GM19455 (cell line): Measurements from ENCODE around the gene PRR22.

Experiments used
- ATAC-seq: cut with Tn5 transposase; IDR thresholded peaks from one replicate; pipeline ENCODE4 v1.9.1; 2021; ENCODE audit not compliant: unreplicated experiment

PRR22 gene

GRCh38 chr19:5784581-5785147 is at the start of gene PRR22:
TSS of gene PRR22 (minus strand) at chr19:5784746. CDS start at chr19:5784660, 86 bp downstream.
- ATAC-seq = no peak

DNA sequence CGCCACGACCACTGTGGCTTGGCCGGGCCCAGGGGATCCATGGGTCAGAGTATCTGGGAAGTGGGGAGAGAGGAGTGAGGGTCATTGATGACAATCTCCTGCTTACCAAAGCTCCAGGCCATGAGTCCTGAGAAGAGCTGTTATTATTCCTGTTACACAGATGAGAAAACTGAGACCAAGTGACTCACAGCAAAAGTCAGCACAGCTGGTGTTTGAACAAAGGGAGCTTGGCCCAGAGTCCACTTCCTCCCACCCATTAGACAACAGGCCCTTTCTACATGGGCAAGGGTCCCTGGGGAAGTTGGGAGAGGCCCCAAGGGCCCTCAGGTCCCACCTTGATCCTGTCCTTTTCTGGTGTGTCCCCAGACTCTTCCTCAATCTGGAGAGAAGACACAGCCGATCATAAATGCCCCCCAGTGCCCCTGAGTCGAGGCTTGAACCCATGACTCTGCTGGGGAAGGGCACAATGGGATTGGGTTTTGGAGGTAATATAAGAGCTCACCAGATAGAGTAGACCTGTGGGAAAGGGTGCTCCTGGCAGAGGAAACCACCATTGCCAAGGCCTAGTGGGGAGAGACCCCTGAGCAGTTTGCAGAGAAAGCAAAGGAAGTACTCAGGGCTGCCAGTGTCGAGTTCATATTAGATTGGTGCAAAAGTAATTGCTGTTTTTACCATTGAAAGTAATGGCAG is 48.1 kb upstream of the PRR22 start:
- ATAC-seq = no peak

- ATAC-seq = no peak
Observed at GRCh38 chr19:5832061-5832460, 47.5 kb upstream of the PRR22 start.

DNA sequence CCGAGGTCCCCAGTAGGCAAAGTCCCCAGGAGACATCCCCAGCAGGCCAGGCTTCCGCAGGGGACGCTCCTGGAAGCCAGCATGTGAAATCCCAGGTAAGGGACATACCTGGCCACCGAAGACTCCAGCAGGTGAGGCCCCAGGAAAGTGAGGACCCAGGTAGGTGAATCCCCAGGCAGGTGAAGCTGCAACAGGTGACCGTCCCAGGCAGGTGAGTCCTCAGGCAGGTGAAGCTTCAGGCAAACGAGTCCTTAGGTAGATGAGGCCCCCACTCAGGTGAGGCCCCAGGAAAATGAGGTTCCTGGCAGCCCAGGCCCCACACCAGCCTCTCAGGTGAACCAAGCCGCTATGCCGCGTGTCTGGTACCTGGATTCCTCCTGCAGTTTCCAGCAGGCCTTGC is 46.6 kb upstream of the PRR22 start:
- no peak for ATAC-seq

- ATAC-seq = no peak
Observed at GRCh38 chr19:5829567-5830310, 45.2 kb upstream of the PRR22 start.

- ATAC-seq = no peak
Observed at GRCh38 chr19:5828661-5829566, 44.4 kb upstream of the PRR22 start.

GRCh38 chr19:5827891-5828660 is 43.5 kb upstream of the PRR22 start:
- peak; percentile 66 for ATAC-seq

GRCh38 chr19:5827342-5827890 is 42.9 kb upstream of the PRR22 start:
- ATAC-seq = no peak

DNA sequence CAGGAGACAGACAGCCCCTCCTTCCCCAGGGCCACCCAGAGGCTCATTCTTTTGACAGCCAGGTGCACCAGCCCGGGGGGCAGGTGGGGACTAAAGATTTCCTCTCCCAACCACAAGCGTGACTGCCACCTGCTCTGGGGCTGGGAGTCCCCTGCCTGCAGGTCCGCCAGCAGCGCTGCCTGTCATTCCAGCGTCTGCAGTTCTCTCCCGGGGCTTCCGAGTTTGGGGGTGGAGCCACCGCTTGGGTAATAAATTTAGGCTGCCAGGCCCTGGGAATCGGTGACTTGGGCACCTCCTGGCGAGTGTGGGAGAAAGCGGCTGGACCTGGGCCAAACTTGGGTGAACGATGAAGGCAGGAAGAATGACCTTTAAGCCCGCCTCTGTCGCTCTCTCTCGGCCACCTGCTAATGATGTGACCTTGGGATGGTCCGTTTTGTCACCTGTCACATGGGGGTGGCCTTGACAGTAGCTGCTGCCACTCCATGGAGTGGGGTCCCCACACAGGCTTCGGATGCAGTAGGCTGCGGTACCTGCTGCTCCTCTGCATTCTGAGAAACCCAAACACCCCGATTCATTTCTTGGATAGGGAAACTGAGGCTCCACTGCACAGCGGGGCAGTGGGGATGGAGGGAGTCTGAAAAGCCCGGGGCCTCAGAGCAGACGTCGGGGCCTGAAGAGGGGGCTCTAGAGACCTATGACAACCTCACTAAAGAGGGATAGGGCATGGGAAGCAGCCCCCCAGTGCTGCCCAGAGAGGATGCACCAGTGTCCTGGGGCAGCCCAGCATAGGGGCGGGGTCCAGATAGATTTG is 42.2 kb upstream of the PRR22 start:
- no peak for ATAC-seq

- ATAC-seq = no peak
Observed at GRCh38 chr19:5825178-5825577, 40.6 kb upstream of the PRR22 start.

- ATAC-seq = no peak
Observed at GRCh38 chr19:5824751-5825150, 40.2 kb upstream of the PRR22 start.

DNA sequence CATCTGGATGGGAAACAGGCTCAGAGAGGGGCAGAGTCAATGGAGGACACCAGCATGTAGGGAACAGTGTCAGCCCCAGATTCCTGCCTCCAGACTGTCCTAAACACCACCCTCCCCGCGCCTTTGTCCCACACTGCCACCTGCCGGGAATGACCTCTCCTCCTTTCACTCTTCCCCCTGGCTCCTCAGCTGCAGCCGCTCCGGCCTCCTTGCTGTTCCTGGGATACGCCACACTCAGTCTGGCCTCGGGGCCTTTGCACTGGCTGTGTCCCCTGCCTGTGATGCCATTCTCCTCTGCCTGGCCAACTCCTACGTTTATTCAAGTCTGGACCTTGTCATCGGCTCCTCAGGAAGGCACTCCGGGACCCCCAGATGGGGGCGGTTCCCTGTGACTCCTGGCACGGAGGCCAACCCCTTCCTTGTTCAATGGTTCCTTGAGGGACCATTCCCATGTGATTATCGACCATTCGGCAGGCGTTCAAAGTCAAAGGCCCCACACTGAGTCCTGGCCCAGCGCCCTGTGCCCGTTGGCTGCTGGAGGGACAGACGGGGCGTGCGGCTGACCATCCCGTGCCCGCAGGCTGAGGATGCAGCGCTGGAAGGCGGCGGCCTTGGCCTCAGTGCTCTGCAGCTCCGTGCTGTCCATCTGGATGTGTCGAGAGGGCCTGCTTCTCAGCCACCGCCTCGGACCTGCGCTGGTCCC is 39.2 kb upstream of the PRR22 start:
- ATAC-seq = no peak

GRCh38 chr19:5822181-5822844 is 37.8 kb upstream of the PRR22 start:
- ATAC-seq = no peak

DNA sequence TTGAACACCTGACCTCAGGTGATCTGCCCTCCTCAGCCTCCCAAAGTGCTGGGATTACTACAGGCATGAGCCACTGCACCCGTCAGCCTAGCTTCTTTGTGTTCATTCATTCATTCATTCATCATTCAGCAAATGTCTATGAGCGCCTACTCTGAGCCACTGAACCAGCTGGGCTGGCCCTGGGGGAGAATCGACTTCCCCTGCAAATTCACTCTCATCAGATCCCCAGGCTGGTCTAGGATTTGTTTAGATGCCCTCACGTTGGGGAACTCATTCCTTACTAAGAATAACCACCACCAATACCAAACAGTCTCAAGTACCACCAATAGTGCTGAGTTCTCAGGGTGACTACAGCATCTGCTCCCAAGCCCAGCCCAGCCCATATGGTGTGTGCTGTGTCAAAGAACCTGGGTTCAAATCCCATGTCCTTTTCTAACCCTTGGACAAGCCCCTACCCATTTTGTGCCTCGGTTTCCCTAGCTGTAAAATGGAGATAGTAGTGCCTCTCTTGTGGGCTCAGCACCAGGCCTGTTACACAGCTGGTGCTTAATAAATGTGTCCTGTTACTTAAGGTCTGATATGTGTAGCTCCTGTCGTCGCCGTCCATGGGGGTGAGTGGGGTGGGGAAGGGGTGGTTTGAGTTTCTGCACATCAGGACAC is 37.1 kb upstream of the PRR22 start:
- ATAC-seq = no peak

- no peak for ATAC-seq
Observed at GRCh38 chr19:5820785-5821184, 36.2 kb upstream of the PRR22 start.

DNA sequence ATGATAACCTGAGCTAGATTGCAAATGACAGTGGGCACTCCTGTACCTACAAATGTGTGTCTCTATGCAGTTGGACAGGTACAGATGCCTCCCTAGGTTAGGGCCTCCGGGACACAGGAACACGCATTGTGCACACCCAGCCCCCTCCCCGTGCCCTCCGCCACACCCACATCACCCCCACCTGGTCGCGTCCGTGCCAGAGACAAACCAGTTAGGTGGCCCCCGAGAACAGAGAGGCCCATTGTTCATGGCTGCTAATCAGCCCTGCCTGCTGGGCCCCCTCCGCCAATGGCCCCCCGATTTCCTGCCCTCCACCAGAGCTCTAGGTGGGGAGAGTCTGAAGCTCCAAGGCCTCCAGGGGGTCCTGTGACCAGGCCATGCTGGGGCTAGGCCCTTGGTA is 34.0 kb upstream of the PRR22 start:
- no peak for ATAC-seq

DNA sequence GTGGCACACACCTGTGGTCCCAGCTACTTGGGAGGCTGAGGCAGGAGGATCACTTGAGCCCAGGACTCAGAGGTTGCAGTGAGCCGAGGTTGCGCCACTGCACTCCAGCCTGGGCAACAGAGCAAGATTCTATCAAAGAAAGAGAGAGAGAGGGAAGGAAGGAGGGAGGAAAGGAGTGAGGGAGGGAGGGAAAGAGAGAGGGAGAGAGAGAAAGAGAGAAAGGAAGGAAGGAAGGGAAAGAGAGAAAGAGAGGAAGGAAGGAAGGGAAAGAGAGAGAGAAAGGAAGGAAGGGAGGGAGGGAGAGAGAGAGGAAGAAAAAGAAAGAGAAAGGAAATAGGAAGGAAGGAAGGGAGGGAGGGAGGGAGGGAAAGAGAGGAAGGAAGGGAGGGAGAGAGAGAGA is 32.7 kb upstream of the PRR22 start:
- no peak for ATAC-seq

- no peak for ATAC-seq
Observed at GRCh38 chr19:5814852-5815246, 30.3 kb upstream of the PRR22 start.
